ENCODE results near the gene SLC1A3.
"Not testable (repeated sequence)": the region's sequence is repeated elsewhere in the genome, so short reads cannot be mapped to it uniquely, and the experiment has no call there.

The SLC1A3 gene

GRCh38 chr5:36641431-36641830 lies 35.0 kb downstream of the SLC1A3 start:
- H3K4me3 ChIP-seq (ENCODE audit: low read depth, low read length) = no peak overlapping the region
- no peak for TF ChIP-seq CTCF (IDR thresholded peaks at IDR 0.05; ENCODE audit: low read depth, low read length)

GRCh38 chr5:36642089-36642488 lies 35.7 kb downstream of the SLC1A3 start:
- no peak for TF ChIP-seq CTCF (IDR thresholded peaks at IDR 0.05; ENCODE audit: low read depth, low read length)
- H3K4me3 ChIP-seq (ENCODE audit: low read depth, low read length) = no peak overlapping the region

- no peak overlapping the region for H3K4me3 ChIP-seq (ENCODE audit: low read depth, low read length)
- no peak for TF ChIP-seq CTCF (IDR thresholded peaks at IDR 0.05; ENCODE audit: low read depth, low read length)
Measured at GRCh38 chr5:36643162-36643561, 36.8 kb downstream of the SLC1A3 start.

- H3K4me3 ChIP-seq (ENCODE audit: low read depth, low read length) = not testable (repeated sequence)
Measured at GRCh38 chr5:36643841-36644240, 37.4 kb downstream of the SLC1A3 start.

- TF ChIP-seq CTCF (IDR thresholded peaks at IDR 0.05; ENCODE audit: low read depth, low read length) = no peak
- no peak overlapping the region for H3K4me3 ChIP-seq (ENCODE audit: low read depth, low read length)
Measured at GRCh38 chr5:36644727-36645126, 38.3 kb downstream of the SLC1A3 start.

GRCh38 chr5:36646100-36646499 lies 39.7 kb downstream of the SLC1A3 start:
- no peak overlapping the region for H3K4me3 ChIP-seq (ENCODE audit: low read depth, low read length)
- TF ChIP-seq CTCF (IDR thresholded peaks at IDR 0.05; ENCODE audit: low read depth, low read length) = no peak

GRCh38 chr5:36646507-36647023 lies 40.2 kb downstream of the SLC1A3 start:
- no peak for TF ChIP-seq CTCF (IDR thresholded peaks at IDR 0.05; ENCODE audit: low read depth, low read length)
- no peak overlapping the region for H3K4me3 ChIP-seq (ENCODE audit: low read depth, low read length)

- no peak overlapping the region for H3K4me3 ChIP-seq (ENCODE audit: low read depth, low read length)
- no peak for TF ChIP-seq CTCF (IDR thresholded peaks at IDR 0.05; ENCODE audit: low read depth, low read length)
Measured at GRCh38 chr5:36647046-36647445, 40.6 kb downstream of the SLC1A3 start.
